Tibial nerve (tissue), 4 donors: ENCODE measurements around the gene SFXN1. TPM values are rescaled to one million over a fixed set of nuclear protein-coding genes. Genes with fewer than 3 reads are reported as not detected.

ENCODE experiments used
- DNase-seq, 2 donors: peaks; one replicate each; pipeline ENCODE4 v3.0.0-alpha.2; 2019; ENCODE audit warnings: low spot score in 2 of 2
- H3K27ac ChIP-seq, 4 donors: fragments of 200-600 bp; sonication (generic) in 3 of 4; one replicate each; pipeline ENCODE4 v1.5.1; 2017 to 2019; ENCODE audit warnings: mild to moderate bottlenecking in 1 of 4
- H3K27me3 ChIP-seq, 2 donors: fragments of 200-600 bp; sonication (generic) in 1 of 2; one replicate each; pipeline versions ENCODE4 v1.5.1 to v1.6.0; 2017 to 2019
- H3K36me3 ChIP-seq, 3 donors: fragments of 200-600 bp; sonication (generic); one replicate each; pipeline ENCODE4 v1.5.1; 2018 to 2019
- H3K4me1 ChIP-seq, 4 donors: fragments of 200-600 bp; sonication (generic) in 3 of 4; one replicate each; pipeline ENCODE4 v1.5.1; 2017 to 2019
- H3K4me3 ChIP-seq, 4 donors: fragments of 200-600 bp; sonication (generic) in 3 of 4; one replicate each; pipeline ENCODE4 v1.5.1; 2017 to 2019; ENCODE audit warnings: mild to moderate bottlenecking in 1 of 4, moderate library complexity in 1 of 4
- H3K9me3 ChIP-seq, 4 donors: fragments of 200-600 bp; sonication (generic) in 3 of 4; one replicate each; pipeline ENCODE4 v1.5.1; 2017 to 2019
- CTCF ChIP-seq, 5 experiments: fragments of 200-600 bp in 3 of 5; fragments of 450-650 bp in 2 of 5; sonication (generic) in 3 of 5; IDR thresholded peaks; one replicate each; pipeline ENCODE4 v1.5.1; 2016 to 2019; ENCODE audit warnings: antibody characterized with exemption in 5 of 5, mild to moderate bottlenecking in 3 of 5, moderate library complexity in 2 of 5
- EP300 ChIP-seq, 2 donors: sonication (generic); formaldehyde crosslinking; IDR thresholded peaks; one replicate each; pipeline ENCODE4 v1.6.1; 2017; ENCODE audit warnings: antibody characterized with exemption in 2 of 2, mild to moderate bottlenecking in 1 of 2
- POLR2A ChIP-seq, 2 donors: fragments of 450-650 bp; IDR thresholded peaks; one replicate each; pipeline ENCODE4 v1.6.1; 2017; ENCODE audit warnings: antibody characterized with exemption in 2 of 2, mild to moderate bottlenecking in 2 of 2, moderate library complexity in 2 of 2
- WGBS, 2 donors: methylation state at CpG; one replicate each; pipeline ENCODE4 v1.1.5; 2018; 5-methylcytosine and 5-hydroxymethylcytosine counted together
- total RNA-seq, 4 donors: library from RNA; depleted of rRNA; stranded (reverse); fragments of >200 nt; gene quantifications; one replicate each; pipeline ENCODE4 v1.1.0, GENCODE V29; 2016

Gene SFXN1
- total RNA-seq, 4 donors from 2014 or later, result 14.4 to 26.9 (median 19.0) TPM

GRCh38 chr5:175471196-175471595, 7.2 kb upstream of the SFXN1 start:
- Histone ChIP-seq H3K27me3 (no peaks in the 10 kb centered on the region), H3K4me1 (peaks cover 0 to 6% (median 1%) of the 10 kb centered on the region in 4 donors), H3K36me3 (no peaks in the 10 kb centered on the region), H3K27ac (no peak overlapping the region), H3K9me3 (no peaks in the 10 kb centered on the region), H3K4me3 (no peak overlapping the region)
- no peak for DNase-seq
- no peak for TF ChIP-seq CTCF (IDR thresholded peaks at IDR 0.05)
- TF ChIP-seq EP300 (IDR thresholded peaks at IDR 0.05), result no peak
- TF ChIP-seq POLR2A (IDR thresholded peaks at IDR 0.05), result no peak
- 59 to 80% methylated on average over 6 of the region's 6 CpGs for WGBS, 2 donors

GRCh38 chr5:175471628-175472027, 6.7 kb upstream of the SFXN1 start:
- H3K27me3 ChIP-seq, result no peaks in the 10 kb centered on the region
- TF ChIP-seq POLR2A (IDR thresholded peaks at IDR 0.05), result no peak
- TF ChIP-seq EP300 (IDR thresholded peaks at IDR 0.05), result no peak
- TF ChIP-seq CTCF (IDR thresholded peaks at IDR 0.05), result no peak
- no peaks in the 10 kb centered on the region for H3K9me3 ChIP-seq
- peaks cover 0 to 3% (median under 1%) of the 10 kb centered on the region in 4 donors for H3K4me1 ChIP-seq
- no peak for DNase-seq
- no peak overlapping the region for H3K4me3 ChIP-seq
- H3K27ac ChIP-seq, result no peak overlapping the region
- 58 to 74% methylated on average over 6 of the region's 6 CpGs for WGBS, 2 donors
- H3K36me3 ChIP-seq, result no peaks in the 10 kb centered on the region

DNA sequence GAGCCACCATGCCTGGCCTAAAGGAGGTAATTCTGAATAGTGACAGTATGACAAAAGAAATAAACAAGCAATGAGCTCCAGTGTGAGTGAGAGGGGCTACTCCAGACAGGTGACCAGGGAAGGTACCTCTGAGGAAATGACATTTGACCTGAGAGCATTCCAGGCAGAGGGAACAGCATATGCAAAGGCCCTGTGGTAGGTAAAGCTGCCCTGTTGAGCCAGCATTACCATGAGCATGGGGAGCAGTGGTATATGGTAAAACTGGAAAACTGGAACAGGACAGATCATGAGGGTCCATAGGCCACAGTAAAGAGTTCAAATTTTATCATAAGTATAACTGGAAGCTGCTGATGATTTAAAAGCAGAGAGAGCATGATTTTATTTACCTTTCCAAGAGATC, 6.0 kb upstream of the SFXN1 start:
- no peaks in the 10 kb centered on the region for H3K27me3 ChIP-seq
- H3K4me1 ChIP-seq, result peaks cover 0 to 3% (median 0%) of the 10 kb centered on the region in 4 donors
- no peaks in the 10 kb centered on the region for H3K9me3 ChIP-seq
- no peak overlapping the region for H3K27ac ChIP-seq
- TF ChIP-seq POLR2A (IDR thresholded peaks at IDR 0.05), result no peak
- no peak for TF ChIP-seq EP300 (IDR thresholded peaks at IDR 0.05)
- no peak for TF ChIP-seq CTCF (IDR thresholded peaks at IDR 0.05)
- DNase-seq, result no peak
- no peak overlapping the region for H3K4me3 ChIP-seq
- no peaks in the 10 kb centered on the region for H3K36me3 ChIP-seq

GRCh38 chr5:175475248-175475647, 3.1 kb upstream of the SFXN1 start:
- no peak overlapping the region for H3K27ac ChIP-seq
- H3K36me3 ChIP-seq, result no peaks in the 10 kb centered on the region
- no peak overlapping the region for H3K4me3 ChIP-seq
- peaks cover 0 to 18% (median 12%) of the 10 kb centered on the region in 4 donors for H3K4me1 ChIP-seq
- DNase-seq, result no peak
- 30 to 39% methylated on average over 1 of the region's 1 CpG for WGBS, 2 donors
- no peak for TF ChIP-seq CTCF (IDR thresholded peaks at IDR 0.05)
- TF ChIP-seq EP300 (IDR thresholded peaks at IDR 0.05), result no peak
- TF ChIP-seq POLR2A (IDR thresholded peaks at IDR 0.05), result no peak
- H3K27me3 ChIP-seq, result no peaks in the 10 kb centered on the region
- no peaks in the 10 kb centered on the region for H3K9me3 ChIP-seq

DNA sequence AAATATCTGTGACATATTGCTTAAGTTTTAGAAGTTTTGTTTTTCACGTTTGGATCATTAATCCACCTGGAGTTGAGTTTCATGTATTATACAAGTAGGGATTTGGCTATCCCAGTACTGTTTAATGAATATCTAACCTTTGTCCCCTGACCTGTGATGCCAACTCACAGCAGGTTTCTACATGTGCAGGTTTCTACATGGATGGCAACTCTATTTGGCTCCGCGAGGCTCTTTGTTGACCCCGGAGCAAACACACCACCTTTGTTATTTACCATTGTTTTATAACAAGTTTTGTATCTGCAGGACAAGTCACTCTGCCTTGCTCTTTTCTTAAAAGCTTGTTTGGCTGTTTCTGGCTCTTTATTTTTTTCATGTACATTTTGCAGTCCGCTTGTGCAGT, 920 bp upstream of the SFXN1 start:
- no peak for TF ChIP-seq POLR2A (IDR thresholded peaks at IDR 0.05)
- no peak for TF ChIP-seq CTCF (IDR thresholded peaks at IDR 0.05)
- no peak for TF ChIP-seq EP300 (IDR thresholded peaks at IDR 0.05)
- no peak overlapping the region for H3K27ac ChIP-seq

More for the DNA sequence above, 920 bp upstream of the SFXN1 start:
- Histone ChIP-seq H3K36me3 (peaks cover 0 to 2% (median 0%) of the 10 kb centered on the region in 3 donors), H3K4me3 (no peak overlapping the region), H3K9me3 (no peaks in the 10 kb centered on the region), H3K4me1 (peaks cover 0 to 20% (median 12%) of the 10 kb centered on the region in 4 donors), H3K27me3 (no peaks in the 10 kb centered on the region)
- WGBS, 2 donors, result 81 to 82% methylated on average over 5 of the region's 5 CpGs
- no peak for DNase-seq
